IMR-90 (cell line): ENCODE measurements around the gene ARHGEF7. TPM values are rescaled to one million over a fixed set of nuclear protein-coding genes. Genes with fewer than 3 reads are reported as not detected.

Experiments used
- ATAC-seq: fragments of 200-7000 bp; cut with Tn5 transposase; 2 replicates; pipeline ENCODE4 v1.9.1; 2020; ENCODE audit warnings: low read depth, mild to moderate bottlenecking, moderate library complexity
- BruUV-seq: library from RNA; stranded (reverse); fragments of 400-500 nt; replicated peaks from 2 replicates; lab custom pipeline; 2021; lab: Mats Ljungman, UMichigan
- CTCF ChIA-PET: fragments of 300-600 bp; formaldehyde crosslinking; extraction: SDS; loops from one replicate; lab custom pipeline; 2021; ENCODE audit warnings: antibody characterized with exemption; lab: Yijun Ruan, JAX
- POLR2A ChIA-PET: fragments of 300-600 bp; sonication (Branson Sonifier 250); formaldehyde crosslinking; loops from one replicate; lab custom pipeline; 2022; ENCODE audit warnings: antibody characterized with exemption; ENCODE audit not compliant: unreplicated experiment; lab: Charles Lee
- DNase-seq: peaks from one replicate; pipeline ENCODE4 v3.0.0; 2013
- H2AFZ ChIP-seq: replicated peaks from 2 replicates; pipeline ENCODE3; 2013; ENCODE audit warnings: low read length, mild to moderate bottlenecking; ENCODE audit not compliant: poor library complexity
- H2AK5ac ChIP-seq: 2 replicates; pipeline ENCODE4 v1.6.1; 2013; ENCODE audit warnings: low read depth, low read length, inconsistent platforms
- H2AK9ac ChIP-seq: replicated peaks from 2 replicates; pipeline ENCODE3; 2013; ENCODE audit warnings: mild to moderate bottlenecking, low read depth, low read length, moderate library complexity; ENCODE audit not compliant: poor library complexity
- H2BK120ac ChIP-seq: 2 replicates; pipeline ENCODE4 v1.6.1; 2013; ENCODE audit warnings: low read depth, low read length, inconsistent platforms
- H2BK15ac ChIP-seq: 3 replicates; pipeline ENCODE4 v1.6.1; 2013; ENCODE audit warnings: low read depth, low read length, inconsistent platforms
- H2BK20ac ChIP-seq: 2 replicates; pipeline ENCODE4 v1.6.1; 2013; ENCODE audit warnings: low read depth, mild to moderate bottlenecking, inconsistent platforms, low read length, moderate library complexity
- H2BK5ac ChIP-seq: 2 replicates; pipeline ENCODE4 v1.6.1; 2013; ENCODE audit warnings: mild to moderate bottlenecking, low read depth, low read length, inconsistent platforms; ENCODE audit not compliant: poor library complexity, severe bottlenecking
- H3K14ac ChIP-seq: replicated peaks from 2 replicates; pipeline ENCODE4 v1.6.1; 2013; ENCODE audit warnings: low read depth, low read length, inconsistent platforms
- H3K18ac ChIP-seq: 2 replicates; pipeline ENCODE4 v1.6.1; 2013; ENCODE audit warnings: low read depth, low read length, control low read depth
- H3K23ac ChIP-seq: 2 replicates; pipeline ENCODE4 v1.6.1; 2013; ENCODE audit warnings: low read depth, low read length, inconsistent platforms
- H3K27ac ChIP-seq: 2 replicates; pipeline ENCODE4 v1.5.1; 2013; ENCODE audit warnings: mild to moderate bottlenecking, control low read depth, low read length; ENCODE audit not compliant: insufficient read depth
- H3K27me3 ChIP-seq: 2 replicates; pipeline ENCODE4 v1.6.1; 2013; ENCODE audit warnings: low read length; ENCODE audit not compliant: control insufficient read depth, insufficient read depth
- H3K36me3 ChIP-seq: 2 replicates; pipeline ENCODE4 v1.6.1; 2013; ENCODE audit warnings: low read length, mixed read lengths; ENCODE audit not compliant: control insufficient read depth, insufficient read depth
- H3K4ac ChIP-seq: 2 replicates; pipeline ENCODE4 v1.6.1; 2013; ENCODE audit warnings: low read depth, low read length, inconsistent platforms
- H3K4me1 ChIP-seq: 2 replicates; pipeline ENCODE4 v1.6.1; 2013; ENCODE audit warnings: low read length, mixed read lengths; ENCODE audit not compliant: control insufficient read depth, insufficient read depth
- H3K4me2 ChIP-seq: 2 replicates; pipeline ENCODE4 v1.6.1; 2013; ENCODE audit warnings: low read depth, mild to moderate bottlenecking, control low read depth, low read length, moderate library complexity
- H3K4me3 ChIP-seq: 2 replicates; pipeline ENCODE4 v1.5.1; 2013; ENCODE audit warnings: low read depth, mild to moderate bottlenecking, control low read depth, low read length, moderate library complexity; ENCODE audit not compliant: insufficient read depth
- H3K56ac ChIP-seq: 2 replicates; pipeline ENCODE4 v1.6.1; 2013; ENCODE audit warnings: low read length, inconsistent platforms; ENCODE audit not compliant: insufficient read depth; ENCODE audit errors: extremely low read depth
- H3K79me1 ChIP-seq, 2 experiments: 2 replicates each; pipeline ENCODE4 v1.6.1; 2013; ENCODE audit warnings: low read length in 2 of 2, inconsistent platforms in 1 of 2, low read depth in 1 of 2
- H3K9ac ChIP-seq: 2 replicates; pipeline ENCODE4 v1.6.1; 2013; ENCODE audit warnings: low read depth, low read length, control low read depth
- H3K9me1 ChIP-seq: 2 replicates; pipeline ENCODE4 v1.6.1; 2013; ENCODE audit warnings: low read length, inconsistent platforms; ENCODE audit not compliant: insufficient read depth
- H3K9me3 ChIP-seq: 2 replicates; pipeline ENCODE4 v1.6.1; 2013; ENCODE audit warnings: low read length; ENCODE audit not compliant: control insufficient read depth, insufficient read depth
- H4K20me1 ChIP-seq: 2 replicates; pipeline ENCODE4 v1.6.1; 2013; ENCODE audit warnings: low read length, inconsistent platforms; ENCODE audit not compliant: insufficient read depth
- H4K5ac ChIP-seq: 2 replicates; pipeline ENCODE4 v1.6.1; 2013; ENCODE audit warnings: mild to moderate bottlenecking, low read depth, low read length, control low read depth
- H4K8ac ChIP-seq, 2 experiments: 2 replicates each; pipeline ENCODE4 v1.6.1; 2013; ENCODE audit warnings: low read depth in 2 of 2, low read length in 2 of 2, control low read depth in 1 of 2, inconsistent platforms in 1 of 2
- H4K91ac ChIP-seq: 2 replicates; pipeline ENCODE4 v1.6.1; 2013; ENCODE audit warnings: low read depth, low read length, inconsistent platforms; ENCODE audit not compliant: insufficient read depth
- CEBPB ChIP-seq: IDR thresholded peaks from 2 replicates; pipeline ENCODE4 v1.6.1; 2012; ENCODE audit warnings: low read depth, low read length, improper control_type of control experiment
- FOS ChIP-seq: fragments of 150-350 bp; IDR thresholded peaks from 2 replicates; pipeline ENCODE4 v1.6.1; 2016; ENCODE audit warnings: low read depth, low read length
- MAFK ChIP-seq: IDR thresholded peaks from 2 replicates; pipeline ENCODE4 v1.6.1; 2012; ENCODE audit warnings: low read depth, low read length, improper control_type of control experiment
- MAZ ChIP-seq: IDR thresholded peaks from 2 replicates; pipeline ENCODE4 v1.6.1; 2012; ENCODE audit warnings: low read depth, mild to moderate bottlenecking, low read length, improper control_type of control experiment, moderate library complexity, borderline replicate concordance
- MXI1 ChIP-seq: IDR thresholded peaks from 2 replicates; pipeline ENCODE4 v1.6.1; 2012; ENCODE audit warnings: low read depth, mild to moderate bottlenecking, low read length, moderate library complexity, borderline replicate concordance
- NFE2L2 ChIP-seq: fragments of 150-350 bp; IDR thresholded peaks from 2 replicates; pipeline ENCODE4 v1.6.1; 2016; ENCODE audit warnings: low read depth, mild to moderate bottlenecking, low read length
- RFX5 ChIP-seq: IDR thresholded peaks from 2 replicates; pipeline ENCODE4 v1.8.0; 2012; ENCODE audit warnings: low read depth, mild to moderate bottlenecking, low read length, moderate library complexity
- WGBS, 2 experiments: methylation state at CpG; one replicate each; pipeline versions ENCODE4 v1.1.5 to v1.1.7; 2013; ENCODE audit warnings: missing lambda C conversion rate in 2 of 2; ENCODE audit not compliant: insufficient read length in 1 of 2; ENCODE audit errors: extremely low coverage in 2 of 2; 5-methylcytosine and 5-hydroxymethylcytosine counted together
- dilution Hi-C: fragments of 300-500 bp; cut with HindIII; formaldehyde crosslinking; loops from one replicate; pipeline ENCODE4 v1.14.3; 2018; ENCODE audit warnings: low sequenced_read_pairs; ENCODE audit not compliant: unreplicated experiment
- in situ Hi-C: fragments of 300-500 bp; cut with MboI; formaldehyde crosslinking; loops from 3 replicates; pipeline ENCODE4 v1.14.3; 2019; ENCODE audit warnings: low sequenced_read_pairs, inconsistent platforms, mixed read lengths
- intact Hi-C: fragments of 100-400 bp; cut with micrococcal nuclease; formaldehyde crosslinking; loops from 2 replicates; pipeline ENCODE4 v1.10.0; 2022
- polyA plus RNA-seq, 3 experiments: library from polyadenylated mRNA; depleted of rRNA; stranded (reverse); fragments of >200 nt; gene quantifications; 2 replicates each; pipeline ENCODE4 v1.2.3, GENCODE V29; 2012; ENCODE audit warnings: low replicate concordance in 1 of 3
- total RNA-seq: library from RNA; depleted of rRNA; stranded (reverse); fragments of >200 nt; gene quantifications from 2 replicates; pipeline ENCODE4 v1.2.3, GENCODE V29; 2012

Gene ARHGEF7
- total and polyA plus RNA-seq, 2 of the 4 experiments (the other 2 are of a cell fraction): 32.9 to 59.0 TPM

DNA sequence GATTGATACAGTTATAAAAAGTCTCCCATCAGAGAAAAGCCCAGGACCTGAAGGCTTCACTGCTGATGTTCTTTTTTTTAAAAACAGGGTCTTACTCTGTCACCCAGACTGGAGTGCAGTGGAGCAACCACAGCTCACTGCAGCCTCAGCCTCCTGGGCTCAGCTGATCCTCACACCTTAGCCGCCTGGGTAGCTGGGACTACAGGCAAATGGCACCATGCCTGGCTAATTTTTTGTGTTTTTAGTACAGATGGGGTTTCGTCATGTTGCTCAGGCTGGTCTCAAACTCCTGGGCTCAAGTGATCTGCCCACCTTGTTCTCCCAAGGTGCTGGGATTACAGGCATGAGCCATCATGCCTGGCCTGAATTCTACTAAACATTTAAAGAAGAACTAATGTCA lies 238.4 kb downstream of the ARHGEF7 start:
- no CpG with 5 or more reads among the region's 2 CpGs for WGBS, 2 experiments
- in situ Hi-C loops: no loop called here
- no peak overlapping the region for H2BK120ac ChIP-seq
- H3K4ac ChIP-seq: no peak overlapping the region
- no TSS peak for BruUV-seq
- H2BK20ac ChIP-seq: no peak overlapping the region
- H3K9me1 ChIP-seq: no peaks in the 10 kb centered on the region
- intact Hi-C loops: no loop called here
- no peaks in the 10 kb centered on the region for H3K79me1 ChIP-seq
- H3K4me2 ChIP-seq: no peak overlapping the region
- H3K36me3 ChIP-seq: no peaks in the 10 kb centered on the region
- no peak overlapping the region for H3K4me3 ChIP-seq
- H3K9ac ChIP-seq: no peak overlapping the region
- dilution Hi-C loops: no loop called here
- no peak overlapping the region for H2AK9ac ChIP-seq
- POLR2A ChIA-PET: no interaction called here
- H4K8ac ChIP-seq: no peak overlapping the region
- H2AFZ ChIP-seq: no peak overlapping the region
- no peaks in the 10 kb centered on the region for H3K9me3 ChIP-seq
- H4K91ac ChIP-seq: no peak overlapping the region
- no peak overlapping the region for H3K56ac ChIP-seq
- H2BK5ac ChIP-seq: no peak overlapping the region
- no peak overlapping the region for H3K14ac ChIP-seq
- no peak overlapping the region for H2AK5ac ChIP-seq
- TF ChIP-seq CEBPB (no peak), FOS (no peak), RFX5 (no peak), MAZ (no peak), MAFK (no peak), NFE2L2 (no peak), MXI1 (no peak)
- H3K23ac ChIP-seq: no peak overlapping the region
- no peaks in the 10 kb centered on the region for H3K4me1 ChIP-seq
- H3K18ac ChIP-seq: no peak overlapping the region
- ATAC-seq: no peak
- no peak overlapping the region for H3K27ac ChIP-seq
- H4K5ac ChIP-seq: no peak overlapping the region
- H4K20me1 ChIP-seq: no peaks in the 10 kb centered on the region
- peaks cover 10% of the 10 kb centered on the region for H3K27me3 ChIP-seq
- no peak for DNase-seq
- CTCF ChIA-PET: no interaction called here
- no peak overlapping the region for H2BK15ac ChIP-seq
